ENCODE data around the gene SORBS2. TPM values are rescaled to one million over a fixed set of nuclear protein-coding genes. Genes with fewer than 3 reads are reported as not detected.

SORBS2 gene
- total and polyA plus RNA-seq, 12 donors, result 175 to 3,169 (median 1,523) TPM

GRCh38 chr4:185797018-185797417, 15.0 kb downstream of the SORBS2 start:
- peaks cover 9 to 82% (median 51%) of the 10 kb centered on the region in 9 donors for H3K4me1 ChIP-seq
- no peaks in the 10 kb centered on the region for H3K27me3 ChIP-seq
- H3K36me3 ChIP-seq, result peaks cover 0 to 9% (median 0%) of the 10 kb centered on the region in 9 donors
- H3K4me3 ChIP-seq, result peak overlapping the region in 3 of 10 donors; percentile 21 to 68 (median 23)
- no peak for TF ChIP-seq CTCF (IDR thresholded peaks at IDR 0.05)
- peak; percentile 51 to 81 (median 59) for ATAC-seq
- peak overlapping the region in 9 of 10 donors; percentile 8 to 84 (median 39) for H3K27ac ChIP-seq
- peak in 1 of 2 donors; percentile 40 for DNase-seq
- intact Hi-C loops (cut with DNase I), result loop anchor here in 2 of 10 donors (10.0 kb wide), 2 partner anchors 152 to 218 kb away; no protein-coding TSS in a partner anchor
- no peaks in the 10 kb centered on the region for H3K9me3 ChIP-seq
- 35 to 53% methylated on average over 14 of the region's 14 CpGs for WGBS, 2 donors

GRCh38 chr4:185796176-185796575, 15.8 kb downstream of the SORBS2 start:
- intact Hi-C loops (cut with DNase I), result loop anchor here in 2 of 10 donors (10.0 kb wide), 2 partner anchors 151 to 219 kb away; no protein-coding TSS in a partner anchor
- Histone ChIP-seq H3K9me3 (no peaks in the 10 kb centered on the region), H3K4me3 (no peak overlapping the region), H3K36me3 (peaks cover 0 to 12% (median 0%) of the 10 kb centered on the region in 9 donors), H3K27ac (peak overlapping the region in 8 of 10 donors; percentile 14 to 77 (median 60)), H3K27me3 (no peaks in the 10 kb centered on the region), H3K4me1 (peaks cover 9 to 82% (median 51%) of the 10 kb centered on the region in 9 donors)
- ATAC-seq (peak in 1 of 8 donors; percentile 25), DNase-seq (no peak)
- 49 to 62% methylated on average over 8 to 11 of the region's 11 CpGs for WGBS, 2 donors
- TF ChIP-seq CTCF (IDR thresholded peaks at IDR 0.05), result no peak

- Histone ChIP-seq H3K27me3 (no peaks in the 10 kb centered on the region), H3K27ac (peak overlapping the region in 6 of 10 donors; percentile 10 to 77 (median 38)), H3K36me3 (peaks cover 0 to 14% (median 0%) of the 10 kb centered on the region in 9 donors), H3K9me3 (no peaks in the 10 kb centered on the region), H3K4me3 (no peak overlapping the region), H3K4me1 (peaks cover 9 to 87% (median 55%) of the 10 kb centered on the region in 9 donors)
- no peak for TF ChIP-seq CTCF (IDR thresholded peaks at IDR 0.05)
- ATAC-seq (peak in 1 of 8 donors; percentile 22), DNase-seq (no peak)
- intact Hi-C loops (cut with DNase I), result loop anchor here in 2 of 10 donors (10.0 kb wide), 2 partner anchors 150 to 220 kb away; no protein-coding TSS in a partner anchor
- WGBS, 2 donors, result 41 to 56% methylated on average over 1 of the region's 1 CpG
Measured at GRCh38 chr4:185794637-185795036, 17.4 kb downstream of the SORBS2 start.

GRCh38 chr4:185793716-185794115, 18.3 kb downstream of the SORBS2 start:
- H3K27me3 ChIP-seq, result no peaks in the 10 kb centered on the region
- 35 to 40% methylated on average over 4 of the region's 4 CpGs for WGBS, 2 donors
- peaks cover 9 to 89% (median 56%) of the 10 kb centered on the region in 9 donors for H3K4me1 ChIP-seq
- peak in 7 of 8 donors; percentile 31 to 69 (median 46) for ATAC-seq
- H3K36me3 ChIP-seq, result peaks cover 0 to 14% (median 0%) of the 10 kb centered on the region in 9 donors
- no peaks in the 10 kb centered on the region for H3K9me3 ChIP-seq
- peak overlapping the region in 6 of 10 donors; percentile 10 to 77 (median 38) for H3K27ac ChIP-seq
- no peak for TF ChIP-seq CTCF (IDR thresholded peaks at IDR 0.05)
- intact Hi-C loops (cut with DNase I), result loop anchor here in 2 of 10 donors (10.0 kb wide), 2 partner anchors 149 to 221 kb away; no protein-coding TSS in a partner anchor
- H3K4me3 ChIP-seq, result no peak overlapping the region
- peak in 1 of 2 donors; percentile 41 for DNase-seq

Data from heart right ventricle (tissue), 16 donors.